GM18507 (cell line): ENCODE results near the gene CDC25C.

Experiments used
- DNase-seq: peaks from one replicate; pipeline ENCODE4 v3.0.0; 2011; ENCODE audit warnings: low read depth; ENCODE audit not compliant: insufficient read length; ENCODE audit errors: extremely low spot score
- FAIRE-seq: peaks from 2 replicates; lab custom pipeline; 2011; peaks lifted over from hg19 to GRCh38; lab: Jason Lieb, UNC

Gene CDC25C

DNA sequence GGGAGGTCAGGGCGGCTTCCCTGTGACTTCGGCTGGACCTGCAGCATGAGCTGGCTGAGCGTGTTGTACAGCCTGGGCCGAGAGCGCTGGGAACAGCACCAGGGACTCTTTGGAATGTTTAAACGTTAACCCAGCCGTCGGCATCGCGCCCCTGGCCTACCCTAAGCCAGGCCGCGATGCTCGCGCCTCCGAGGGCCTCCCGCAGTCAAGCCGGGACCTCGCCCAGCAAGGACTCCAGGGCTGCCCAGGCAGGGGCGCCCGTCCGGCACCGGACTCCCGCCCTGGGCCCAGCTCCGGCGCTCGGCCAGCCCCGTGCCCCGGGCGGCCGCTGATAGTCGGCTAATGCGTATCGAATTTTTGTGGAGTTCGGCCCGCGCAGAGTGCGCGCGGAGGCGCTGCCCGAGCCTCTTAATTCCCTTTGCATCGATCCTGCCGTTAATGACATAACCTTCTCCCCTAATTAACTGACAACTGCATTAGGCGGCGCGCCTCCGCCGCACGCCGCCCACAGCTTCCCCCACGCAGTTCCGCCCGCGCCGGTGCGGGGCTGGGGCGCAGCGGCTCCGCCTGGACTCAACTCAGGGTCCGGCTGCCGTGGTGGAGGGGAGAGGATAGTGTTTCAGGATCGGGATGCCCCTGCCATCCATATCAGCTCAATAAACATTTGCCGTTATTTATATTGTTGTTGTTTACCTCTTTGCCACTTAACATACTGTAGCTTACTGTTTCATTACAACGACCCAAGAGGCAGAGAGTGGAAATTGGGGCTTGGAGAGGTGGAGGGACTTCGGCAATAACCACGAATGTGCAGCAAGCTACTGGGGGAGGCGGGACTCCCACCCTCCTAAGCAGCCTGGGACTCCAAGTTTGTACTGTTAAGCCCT, 89.7 kb downstream of the CDC25C start:
- FAIRE-seq, result no peak
- no peak for DNase-seq

- DNase-seq (no peak), FAIRE-seq (no peak)
These were observed 90.8 kb downstream of the CDC25C start for GRCh38 chr5:138240650-138241385.

DNA sequence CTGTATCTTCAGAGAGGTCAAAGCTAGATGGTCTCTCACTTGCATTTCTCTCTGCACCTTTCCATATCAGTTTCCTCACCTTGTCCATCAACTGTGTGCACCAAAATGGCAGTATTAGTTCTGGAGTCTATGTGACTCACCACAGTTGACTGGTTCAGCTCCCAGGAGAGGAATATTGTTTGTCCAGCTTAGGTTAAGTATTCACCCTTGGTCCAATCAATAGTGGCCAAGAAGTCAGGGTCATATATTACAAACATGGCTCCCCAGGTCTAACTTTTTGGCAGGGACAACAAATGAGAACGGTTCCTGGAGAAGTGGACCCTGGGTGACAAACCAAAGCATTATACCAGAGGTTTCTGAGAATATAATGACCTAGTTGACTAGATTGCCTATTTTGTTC, 93.6 kb downstream of the CDC25C start:
- no peak for FAIRE-seq

More for the DNA sequence above, 93.6 kb downstream of the CDC25C start:
- no peak for DNase-seq
